GM18508 (cell line): Measurements from ENCODE around the gene RALGAPA2.
A peak's percentile ranks its signal among the peaks of the same experiment; 100 is the strongest.

Experiments
- ATAC-seq: cut with Tn5 transposase; IDR thresholded peaks from one replicate; pipeline ENCODE4 v1.9.1; 2021; ENCODE audit warnings: moderate number of reproducible peaks; ENCODE audit not compliant: insufficient read depth, unreplicated experiment

Gene RALGAPA2

DNA sequence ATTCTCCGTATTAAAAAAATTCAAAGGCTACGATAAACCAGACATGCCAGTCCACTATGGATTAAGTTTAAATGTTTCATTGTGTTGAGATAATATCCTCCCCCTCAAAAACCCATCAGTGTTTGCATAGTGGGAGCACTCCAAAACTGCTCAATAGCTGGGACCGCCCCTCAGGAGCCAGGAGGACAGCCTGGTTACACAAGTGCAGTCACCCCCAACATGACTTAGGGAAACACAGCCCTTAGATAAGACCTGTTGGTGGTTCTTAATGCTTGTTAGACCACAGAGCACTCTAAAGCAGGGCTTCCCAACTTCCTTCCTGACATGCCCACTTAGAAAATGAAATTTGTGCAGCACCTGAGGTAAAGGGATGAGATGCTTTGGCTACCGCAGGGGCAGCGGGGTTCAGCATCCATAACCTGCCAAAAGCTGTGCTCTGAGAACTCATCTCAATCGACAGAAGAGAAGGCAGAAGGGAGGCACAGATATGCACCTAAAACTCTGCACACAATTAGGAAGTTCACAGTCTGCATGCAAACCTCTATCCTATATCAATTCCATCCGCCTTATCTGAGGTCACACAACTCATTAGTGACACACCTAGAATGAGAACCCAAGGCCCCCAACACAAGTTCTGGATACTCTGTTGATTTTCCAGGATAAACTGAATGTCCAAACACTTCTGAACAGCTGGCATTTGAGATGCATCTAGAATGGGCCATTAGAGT is 74.3 kb downstream of the RALGAPA2 start:
- no peak for ATAC-seq

DNA sequence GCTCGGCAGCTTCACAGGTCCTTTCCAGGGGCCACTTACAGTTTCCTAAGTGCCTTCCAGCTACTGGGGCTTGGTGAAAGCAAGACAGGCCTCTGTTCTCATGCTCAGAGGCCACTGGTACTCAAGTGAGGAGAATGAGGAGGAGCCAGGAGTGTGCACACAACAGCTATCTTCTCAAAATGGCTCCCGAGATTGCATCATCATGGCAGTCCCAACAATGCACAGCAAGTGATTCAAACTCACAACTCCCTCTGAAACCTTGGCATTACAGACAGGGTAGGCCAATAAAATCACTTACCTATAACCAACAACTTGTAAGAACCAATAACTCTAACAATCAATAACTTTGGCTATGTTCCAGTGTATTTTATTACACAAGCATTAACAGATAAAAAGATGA is 77.4 kb downstream of the RALGAPA2 start:
- no peak for ATAC-seq

DNA sequence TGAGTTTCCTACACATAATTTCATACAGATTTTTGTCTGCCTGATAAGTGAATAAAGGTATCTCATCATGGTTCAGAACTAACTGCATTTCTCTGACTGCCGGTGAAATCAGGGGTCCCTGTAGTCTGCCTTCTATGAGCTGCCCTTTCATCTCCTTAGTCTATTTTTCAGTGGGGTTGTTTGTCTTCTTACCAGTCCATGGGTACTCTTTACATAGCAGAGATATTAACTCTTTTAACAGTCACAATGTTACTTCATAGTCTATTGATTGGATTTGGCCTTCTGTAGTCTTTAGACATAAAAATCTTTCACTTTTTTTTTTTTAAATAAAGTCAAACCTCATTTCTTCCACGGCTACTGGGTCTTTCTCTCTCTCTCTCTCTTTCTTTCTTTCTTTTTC is 79.8 kb downstream of the RALGAPA2 start:
- ATAC-seq: no peak

GRCh38 chr20:20630551-20630950 is 81.9 kb downstream of the RALGAPA2 start:
- ATAC-seq: no peak

GRCh38 chr20:20629556-20630188 is 82.8 kb downstream of the RALGAPA2 start:
- ATAC-seq: no peak

GRCh38 chr20:20628314-20628713 is 84.1 kb downstream of the RALGAPA2 start:
- ATAC-seq: no peak

GRCh38 chr20:20627471-20627870 is 85.0 kb downstream of the RALGAPA2 start:
- no peak for ATAC-seq

DNA sequence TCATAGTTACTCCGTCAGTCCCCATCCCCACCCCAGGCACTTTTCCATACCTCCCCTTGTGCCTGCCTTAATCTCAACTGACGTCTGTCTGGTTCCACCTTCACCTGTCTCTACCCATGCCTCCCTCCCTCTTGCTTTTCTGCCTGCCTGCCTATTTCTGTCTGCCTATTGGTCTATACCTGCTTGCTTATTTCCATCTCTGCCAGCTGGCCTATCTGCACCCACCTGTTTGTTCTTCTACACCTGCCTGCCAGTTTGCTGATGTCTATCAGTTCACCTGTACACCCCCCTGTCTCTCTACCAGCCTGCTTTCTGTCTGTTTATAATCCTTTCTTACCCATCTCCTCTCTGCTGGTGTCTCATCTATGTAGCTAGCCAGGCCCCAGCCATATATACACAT is 87.5 kb downstream of the RALGAPA2 start:
- ATAC-seq: no peak

GRCh38 chr20:20621195-20621594 is 91.2 kb downstream of the RALGAPA2 start:
- no peak for ATAC-seq

DNA sequence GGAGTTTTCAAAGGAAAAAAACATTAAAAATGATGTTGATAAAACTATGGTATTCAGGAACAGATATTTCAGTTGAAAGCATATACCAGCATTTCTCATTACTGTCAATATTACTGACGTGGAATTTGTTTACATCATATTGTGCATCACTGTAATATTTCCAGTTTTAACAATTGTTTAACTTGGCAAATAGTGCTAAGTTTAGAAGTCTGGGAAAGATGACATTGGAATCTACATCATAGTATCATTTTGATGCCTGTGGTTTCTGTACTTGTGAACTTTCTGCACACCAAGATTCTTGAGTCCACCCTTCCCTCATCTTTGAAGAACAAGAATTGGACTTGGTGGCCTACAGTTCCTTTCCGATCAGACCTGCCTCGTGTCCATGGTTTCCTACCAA is 98.1 kb downstream of the RALGAPA2 start:
- ATAC-seq: no peak

GRCh38 chr20:20612251-20612650 is 100.2 kb downstream of the RALGAPA2 start:
- no peak for ATAC-seq

DNA sequence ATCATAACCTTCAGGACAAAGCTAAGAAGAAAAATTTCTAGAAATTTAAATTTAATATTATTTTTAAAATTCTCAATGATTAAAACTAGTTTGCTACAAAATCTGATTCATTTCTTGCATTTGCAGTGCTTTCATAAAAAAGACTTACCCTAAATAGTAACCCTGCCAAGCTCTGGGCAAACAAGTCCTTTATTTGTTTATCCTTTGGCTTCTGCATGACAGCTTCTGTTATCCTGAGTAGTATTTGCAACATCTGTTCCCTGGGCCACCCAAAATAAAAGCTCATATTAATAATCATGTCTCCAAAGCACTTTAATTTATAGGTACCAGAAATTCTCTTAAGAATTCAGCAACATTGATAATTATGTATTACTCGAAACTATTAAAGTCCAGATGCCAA is 101.3 kb downstream of the RALGAPA2 start:
- ATAC-seq: no peak

GRCh38 chr20:20609522-20609921 is 102.9 kb downstream of the RALGAPA2 start:
- ATAC-seq: no peak

DNA sequence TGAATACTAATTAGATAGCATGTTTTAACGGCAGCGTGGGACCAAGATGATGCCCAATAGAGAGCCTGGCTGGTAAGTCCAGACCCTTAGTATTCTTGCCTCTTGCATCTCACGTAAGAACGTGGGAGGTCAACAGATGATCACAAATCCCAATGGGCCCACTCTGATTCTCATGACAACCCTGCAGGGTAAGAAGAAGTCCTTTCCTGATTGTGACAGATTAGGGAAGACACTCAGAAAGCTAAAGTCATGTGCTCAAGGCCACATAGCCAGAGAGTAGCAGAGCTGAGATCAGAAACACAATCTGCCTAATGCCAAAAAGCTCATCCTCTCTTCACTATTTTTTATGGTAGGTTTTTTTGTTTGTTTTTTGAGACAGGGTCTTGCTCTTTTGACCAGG is 103.8 kb downstream of the RALGAPA2 start:
- ATAC-seq: no peak

DNA sequence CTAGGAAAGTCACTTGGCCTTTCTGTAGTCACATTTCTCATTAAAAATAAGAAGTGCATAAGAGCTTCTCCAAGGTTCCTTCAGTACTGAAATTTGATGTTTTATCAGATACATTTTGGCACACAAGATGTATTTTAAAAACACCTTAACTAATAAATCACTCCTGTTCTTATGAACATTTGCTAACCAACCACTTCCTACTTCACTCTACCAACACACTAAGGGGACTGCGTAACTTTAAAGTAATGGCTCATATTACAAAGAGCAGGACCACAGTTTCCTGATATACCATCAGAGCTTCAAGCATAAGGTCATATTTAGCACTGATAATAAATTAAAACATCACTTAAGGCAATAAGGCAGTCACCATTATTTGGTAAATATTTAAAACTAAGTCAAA is 104.4 kb downstream of the RALGAPA2 start:
- no peak for ATAC-seq

DNA sequence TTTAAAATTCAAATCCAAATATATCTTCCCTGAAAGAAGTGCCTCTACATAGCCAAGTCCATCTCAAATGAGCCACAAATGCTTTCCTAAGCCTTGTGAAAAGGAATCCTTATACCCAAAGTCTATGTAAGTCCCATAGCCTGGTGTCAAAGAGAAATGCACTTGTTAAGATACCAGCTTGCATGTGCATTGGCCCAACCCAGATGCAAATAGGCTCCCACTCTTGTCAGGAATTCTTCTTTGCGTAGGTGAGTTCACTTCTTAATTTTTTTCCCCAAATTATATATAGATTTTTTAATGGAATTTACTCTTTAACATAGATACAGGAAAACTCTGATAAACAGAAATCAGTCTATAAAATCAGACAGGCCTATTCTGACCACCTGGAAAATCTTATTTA is 105.6 kb downstream of the RALGAPA2 start:
- ATAC-seq: no peak

GRCh38 chr20:20606050-20606449 is 106.4 kb downstream of the RALGAPA2 start:
- no peak for ATAC-seq

- no peak for ATAC-seq
These were observed 107.5 kb downstream of the RALGAPA2 start for GRCh38 chr20:20604907-20605306.

- no peak for ATAC-seq
These were observed 108.1 kb downstream of the RALGAPA2 start for GRCh38 chr20:20604357-20604756.

GRCh38 chr20:20603339-20603990 is 109.0 kb downstream of the RALGAPA2 start:
- peak; percentile 93 for ATAC-seq

- ATAC-seq: no peak
These were observed 114.5 kb downstream of the RALGAPA2 start for GRCh38 chr20:20597966-20598365.

DNA sequence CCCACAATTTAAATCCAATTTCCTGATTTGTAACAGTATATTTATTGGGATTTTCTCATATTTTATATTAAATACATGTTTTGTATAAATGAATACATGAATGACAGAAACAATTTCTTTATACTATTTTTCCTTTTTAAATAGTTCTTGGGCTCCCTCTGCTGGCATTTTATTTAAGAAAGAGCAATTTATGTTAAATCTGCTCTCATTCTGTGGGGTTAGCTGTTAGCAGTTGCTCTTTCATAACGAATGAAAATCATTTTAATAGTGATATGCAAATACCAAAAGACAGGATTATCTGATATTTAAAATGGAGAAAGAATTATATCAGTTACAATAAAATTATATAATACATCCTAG is 118.3 kb downstream of the RALGAPA2 start:
- no peak for ATAC-seq
